GM19099 (cell line): ENCODE measurements around the gene UMOD.

Source experiments
- POLR2A ChIP-seq: IDR thresholded peaks from 3 replicates; pipeline ENCODE4 v1.6.1; 2011; ENCODE audit warnings: low read depth; ENCODE audit not compliant: insufficient read length; ENCODE audit errors: extremely low read depth

Gene UMOD

DNA sequence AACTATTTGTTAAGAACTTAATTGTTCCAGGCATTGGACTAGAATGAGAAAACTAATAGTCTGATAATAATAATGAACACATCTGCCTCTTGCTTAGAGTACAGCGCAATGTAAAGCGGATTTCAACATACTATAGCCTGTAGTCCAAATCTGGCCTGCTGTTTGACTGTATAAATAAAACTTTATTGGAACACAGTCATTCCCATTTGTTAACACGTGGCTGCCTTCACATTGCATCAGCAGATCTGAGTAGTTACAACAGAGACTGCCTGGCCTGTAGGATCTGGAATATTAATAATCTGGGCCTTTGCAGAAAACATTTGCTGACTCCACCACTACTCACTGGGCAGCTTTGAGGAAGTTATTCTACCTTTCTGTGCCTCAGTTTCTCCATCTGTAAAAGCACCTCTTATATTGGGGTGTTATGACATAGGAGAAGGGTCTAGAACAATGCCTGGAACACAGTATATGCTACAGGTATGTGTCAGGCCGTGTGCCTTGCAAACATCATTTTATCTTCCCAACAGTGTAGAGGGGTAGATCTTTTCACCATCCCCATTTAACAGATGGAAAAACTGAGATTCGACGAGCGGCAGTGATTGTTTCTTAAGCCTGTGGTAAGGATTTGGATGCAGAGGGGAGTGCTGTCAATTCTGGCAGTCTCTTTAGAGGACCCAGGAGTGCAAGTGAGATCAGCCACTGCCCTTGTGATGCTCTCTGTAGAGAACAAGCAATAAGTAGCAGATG lies 29.9 kb upstream of the UMOD start:
- no peak for TF ChIP-seq POLR2A

DNA sequence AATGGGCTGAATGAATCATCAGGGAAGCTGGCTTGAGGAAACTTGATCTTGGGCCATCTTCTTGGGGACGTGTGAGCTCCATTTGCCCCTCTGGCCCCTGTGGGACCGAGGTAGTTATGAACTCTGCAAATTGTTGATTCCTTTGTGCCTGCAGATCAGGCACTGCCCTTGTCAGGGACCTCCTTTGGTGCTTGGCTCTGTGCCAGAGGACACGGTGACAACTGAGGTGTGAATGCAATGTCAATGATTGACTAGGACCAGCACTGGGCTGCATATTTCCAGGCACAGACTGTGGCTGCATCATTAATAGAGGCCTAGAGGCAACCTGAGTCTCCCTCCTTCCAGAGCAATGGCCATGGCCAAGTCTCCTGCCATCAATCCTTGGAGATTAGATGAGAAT lies 28.3 kb upstream of the UMOD start:
- no peak for TF ChIP-seq POLR2A

GRCh38 chr16:20377181-20377580 lies 24.7 kb upstream of the UMOD start:
- no peak for TF ChIP-seq POLR2A

- TF ChIP-seq POLR2A: no peak
Observed at GRCh38 chr16:20372701-20373100, 20.2 kb upstream of the UMOD start.

- TF ChIP-seq POLR2A: no peak
Observed at GRCh38 chr16:20369452-20370054, 17.0 kb upstream of the UMOD start.

- TF ChIP-seq POLR2A: no peak
Observed at GRCh38 chr16:20364051-20364450, 11.5 kb upstream of the UMOD start.

DNA sequence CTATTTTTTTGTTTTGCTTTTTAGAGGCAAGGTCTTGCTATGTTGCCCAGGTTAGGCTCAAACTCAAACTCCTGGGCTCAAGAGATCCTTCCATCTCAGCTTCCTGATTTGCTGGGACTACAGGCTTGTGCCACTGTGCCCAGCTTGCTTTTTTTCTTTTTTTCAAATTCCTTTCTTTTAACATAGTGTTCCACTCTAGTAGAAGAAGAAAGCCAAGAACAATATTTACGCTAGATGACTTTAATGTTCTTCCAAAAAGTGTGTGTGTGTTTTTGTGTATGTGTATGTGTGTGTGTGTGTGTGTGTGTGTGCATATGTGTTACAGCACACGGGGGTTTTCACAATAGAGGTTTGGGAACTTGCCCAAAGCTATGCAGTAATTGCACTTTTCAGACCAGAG lies 10.7 kb upstream of the UMOD start:
- TF ChIP-seq POLR2A: no peak

- TF ChIP-seq POLR2A: no peak
Observed at GRCh38 chr16:20359997-20360396, 7.5 kb upstream of the UMOD start.

DNA sequence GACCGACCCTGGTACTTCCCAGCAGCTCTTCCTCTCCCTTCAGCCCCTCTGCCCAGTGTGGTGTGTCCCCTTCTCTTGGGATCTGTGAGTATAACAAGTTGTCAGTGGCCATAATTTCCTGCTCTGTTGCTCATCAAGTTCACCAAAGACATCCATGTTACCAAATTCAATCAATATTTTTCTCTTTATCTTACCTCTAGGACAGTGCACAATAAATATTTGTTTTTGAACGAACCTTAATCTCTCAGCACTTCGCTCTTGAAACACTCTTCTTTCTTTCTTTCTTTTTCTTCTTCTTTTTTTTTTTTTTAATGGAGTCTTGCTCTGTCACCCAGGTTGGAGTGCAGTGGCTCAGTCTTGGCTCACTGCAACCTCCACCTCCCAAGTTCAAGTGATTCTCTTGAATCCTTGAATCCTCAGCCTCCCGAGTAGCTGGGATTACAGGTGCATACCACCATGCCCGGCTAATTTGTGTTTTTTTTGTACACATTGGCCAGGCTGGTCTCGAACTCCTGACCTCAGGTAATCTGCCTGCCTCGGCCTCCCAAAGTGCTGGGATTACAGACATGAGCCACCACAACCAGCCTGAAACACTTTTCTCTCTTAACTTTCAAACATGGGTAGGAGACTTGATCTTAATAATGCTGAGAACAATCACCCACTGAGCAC lies 2.7 kb upstream of the UMOD start:
- no peak for TF ChIP-seq POLR2A

DNA sequence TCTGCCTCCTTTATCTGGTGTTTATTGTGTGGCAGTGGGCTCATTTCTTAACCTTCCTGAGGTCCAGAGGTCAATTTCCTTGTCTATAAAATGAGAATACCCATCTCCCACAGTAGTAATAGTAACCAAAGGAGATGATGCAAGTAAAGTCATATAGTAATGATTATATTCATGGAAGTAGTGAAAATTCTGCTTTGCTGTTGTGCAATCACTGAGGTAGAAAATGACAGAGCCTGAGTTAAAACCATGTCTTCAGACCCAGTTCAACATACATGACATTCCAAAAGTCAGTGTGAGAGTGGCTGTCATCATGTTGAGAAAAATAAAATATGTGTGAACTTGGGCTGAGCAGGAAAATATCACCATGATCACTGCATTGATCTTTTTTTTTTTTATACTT lies 864 bp upstream of the UMOD start:
- no peak for TF ChIP-seq POLR2A

- TF ChIP-seq POLR2A: no peak
Observed at GRCh38 chr16:20349615-20350014, 2.9 kb downstream of the UMOD start.

DNA sequence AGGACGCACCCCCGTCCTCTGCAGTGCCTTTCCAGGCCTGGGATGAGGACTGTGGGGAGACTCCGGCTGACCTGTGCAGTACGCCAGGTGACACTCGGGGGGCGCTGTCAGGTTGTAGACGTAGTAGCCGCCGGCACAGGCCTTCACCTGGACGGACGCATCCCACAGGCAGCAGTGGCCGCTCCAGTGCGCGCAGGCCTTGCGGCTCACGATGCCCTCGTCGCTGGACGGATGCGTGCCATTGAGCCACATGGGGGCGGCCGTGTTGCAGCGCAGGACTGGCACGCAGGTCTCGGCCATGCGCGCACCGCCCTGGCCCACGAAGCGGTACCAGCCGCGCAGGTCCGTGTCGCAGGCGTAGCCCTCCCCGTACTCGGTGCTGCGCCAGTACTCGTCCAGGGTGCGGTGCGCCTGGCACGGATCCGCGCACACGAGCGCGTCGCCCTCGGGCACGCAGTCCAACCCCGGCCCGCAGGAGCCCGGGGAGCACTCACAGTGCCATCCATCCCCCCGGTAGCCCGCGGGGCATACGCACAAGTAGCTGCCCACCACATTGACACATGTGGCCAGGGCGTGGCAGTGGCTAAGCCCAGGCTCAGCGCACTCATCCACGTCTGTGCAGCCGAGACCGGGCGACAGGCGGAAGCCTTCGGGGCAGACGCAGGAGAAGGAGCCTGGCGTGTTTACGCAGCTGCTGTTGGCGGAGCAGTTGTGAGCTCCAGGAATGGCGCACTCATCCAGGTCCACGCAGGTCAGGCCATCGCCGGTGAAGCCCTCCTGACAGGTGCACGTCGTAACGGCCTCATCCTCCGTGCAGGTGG lies 3.9 kb downstream of the UMOD start:
- TF ChIP-seq POLR2A: no peak

DNA sequence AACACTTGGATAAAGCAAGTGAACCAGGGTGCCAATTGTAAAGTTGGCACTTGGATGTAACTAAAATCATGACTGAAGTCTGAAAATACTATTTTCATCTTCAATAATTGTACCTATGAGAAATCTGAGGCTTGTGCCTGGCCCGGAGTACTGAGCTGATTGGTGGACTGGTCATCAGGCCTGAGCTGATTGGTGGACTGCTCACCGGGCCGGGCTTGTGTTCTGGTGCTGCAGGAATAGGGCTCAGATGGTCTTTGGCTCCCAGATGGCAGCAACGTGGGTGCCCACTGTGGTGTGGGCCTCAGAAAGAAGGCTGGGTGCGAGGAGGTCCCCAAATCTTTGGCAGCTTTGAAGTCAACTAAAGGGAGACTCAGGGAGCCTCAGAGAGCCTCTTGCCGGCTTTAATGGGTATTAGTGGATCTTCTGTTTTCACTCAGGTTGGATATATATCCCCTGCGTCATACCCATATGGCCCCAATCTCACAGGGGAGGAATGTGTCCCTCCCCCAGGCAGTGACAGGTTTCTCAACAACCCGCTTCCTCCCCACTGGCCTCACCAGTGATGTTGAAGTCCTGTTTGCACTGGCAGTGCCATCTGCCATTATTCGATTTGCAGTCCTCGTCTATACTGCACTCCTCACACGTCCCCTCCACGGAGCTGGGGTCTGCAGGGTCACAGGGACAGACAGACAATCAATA lies 4.7 kb downstream of the UMOD start:
- TF ChIP-seq POLR2A: no peak

- TF ChIP-seq POLR2A: no peak
Observed at GRCh38 chr16:20344611-20345010, 7.9 kb downstream of the UMOD start.

- TF ChIP-seq POLR2A: no peak
Observed at GRCh38 chr16:20339744-20340143, 12.8 kb downstream of the UMOD start.

GRCh38 chr16:20336955-20337354 lies 15.6 kb downstream of the UMOD start:
- no peak for TF ChIP-seq POLR2A

DNA sequence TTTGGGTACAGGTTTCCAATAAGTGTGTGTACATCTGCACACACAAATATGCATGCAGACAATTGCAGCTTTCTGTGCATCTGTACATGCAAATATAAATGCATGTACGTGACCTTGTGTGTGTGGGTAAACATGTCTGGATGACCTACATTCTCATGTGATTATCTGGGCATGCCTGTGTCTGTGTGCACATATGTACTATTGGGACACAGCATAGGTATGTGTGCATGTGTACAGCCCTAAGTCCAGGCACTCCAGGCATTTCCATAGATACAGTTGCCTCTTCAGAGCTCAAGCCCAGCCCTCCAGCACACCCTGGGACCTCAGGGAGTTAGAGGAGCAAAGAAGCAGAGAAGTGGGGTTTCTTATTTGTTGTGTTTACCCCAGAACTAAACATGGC lies 18.1 kb downstream of the UMOD start:
- TF ChIP-seq POLR2A: no peak
